GM12801 (cell line): ENCODE data around the gene IL4I1.

Experiments used
- TF ChIP-seq, protein P1 (sequence below): IDR thresholded peaks from one replicate; pipeline ENCODE4 v1.5.1; 2011; ENCODE audit warnings: control low read depth; ENCODE audit not compliant: insufficient read length; ENCODE audit errors: extremely low read depth

IL4I1 gene

DNA sequence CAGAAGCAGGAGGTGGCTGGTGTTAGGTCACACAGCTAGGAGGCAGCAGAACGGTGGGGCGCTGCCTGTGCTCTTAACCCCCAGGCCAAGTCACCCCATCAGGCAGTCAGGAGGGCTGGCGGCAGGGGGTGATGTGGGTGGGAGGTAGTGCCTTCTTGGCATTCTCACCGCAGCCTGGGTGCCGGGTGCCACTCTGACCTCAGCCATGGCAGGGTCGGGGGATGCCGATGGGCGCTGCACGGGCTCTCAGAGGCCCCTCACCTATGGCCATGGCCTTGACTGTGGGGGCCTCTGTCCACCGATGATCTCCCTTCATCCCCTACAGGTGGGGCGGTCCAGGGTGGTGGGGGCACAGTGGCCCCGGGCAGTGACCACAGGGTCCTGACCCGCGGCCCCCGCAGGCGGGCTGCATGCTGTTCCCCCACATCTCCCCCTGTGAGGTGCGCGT lies 40.1 kb downstream of the IL4I1 start:
- TF ChIP-seq, protein P1, sequence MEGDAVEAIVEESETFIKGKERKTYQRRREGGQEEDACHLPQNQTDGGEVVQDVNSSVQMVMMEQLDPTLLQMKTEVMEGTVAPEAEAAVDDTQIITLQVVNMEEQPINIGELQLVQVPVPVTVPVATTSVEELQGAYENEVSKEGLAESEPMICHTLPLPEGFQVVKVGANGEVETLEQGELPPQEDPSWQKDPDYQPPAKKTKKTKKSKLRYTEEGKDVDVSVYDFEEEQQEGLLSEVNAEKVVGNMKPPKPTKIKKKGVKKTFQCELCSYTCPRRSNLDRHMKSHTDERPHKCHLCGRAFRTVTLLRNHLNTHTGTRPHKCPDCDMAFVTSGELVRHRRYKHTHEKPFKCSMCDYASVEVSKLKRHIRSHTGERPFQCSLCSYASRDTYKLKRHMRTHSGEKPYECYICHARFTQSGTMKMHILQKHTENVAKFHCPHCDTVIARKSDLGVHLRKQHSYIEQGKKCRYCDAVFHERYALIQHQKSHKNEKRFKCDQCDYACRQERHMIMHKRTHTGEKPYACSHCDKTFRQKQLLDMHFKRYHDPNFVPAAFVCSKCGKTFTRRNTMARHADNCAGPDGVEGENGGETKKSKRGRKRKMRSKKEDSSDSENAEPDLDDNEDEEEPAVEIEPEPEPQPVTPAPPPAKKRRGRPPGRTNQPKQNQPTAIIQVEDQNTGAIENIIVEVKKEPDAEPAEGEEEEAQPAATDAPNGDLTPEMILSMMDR, result no peak

DNA sequence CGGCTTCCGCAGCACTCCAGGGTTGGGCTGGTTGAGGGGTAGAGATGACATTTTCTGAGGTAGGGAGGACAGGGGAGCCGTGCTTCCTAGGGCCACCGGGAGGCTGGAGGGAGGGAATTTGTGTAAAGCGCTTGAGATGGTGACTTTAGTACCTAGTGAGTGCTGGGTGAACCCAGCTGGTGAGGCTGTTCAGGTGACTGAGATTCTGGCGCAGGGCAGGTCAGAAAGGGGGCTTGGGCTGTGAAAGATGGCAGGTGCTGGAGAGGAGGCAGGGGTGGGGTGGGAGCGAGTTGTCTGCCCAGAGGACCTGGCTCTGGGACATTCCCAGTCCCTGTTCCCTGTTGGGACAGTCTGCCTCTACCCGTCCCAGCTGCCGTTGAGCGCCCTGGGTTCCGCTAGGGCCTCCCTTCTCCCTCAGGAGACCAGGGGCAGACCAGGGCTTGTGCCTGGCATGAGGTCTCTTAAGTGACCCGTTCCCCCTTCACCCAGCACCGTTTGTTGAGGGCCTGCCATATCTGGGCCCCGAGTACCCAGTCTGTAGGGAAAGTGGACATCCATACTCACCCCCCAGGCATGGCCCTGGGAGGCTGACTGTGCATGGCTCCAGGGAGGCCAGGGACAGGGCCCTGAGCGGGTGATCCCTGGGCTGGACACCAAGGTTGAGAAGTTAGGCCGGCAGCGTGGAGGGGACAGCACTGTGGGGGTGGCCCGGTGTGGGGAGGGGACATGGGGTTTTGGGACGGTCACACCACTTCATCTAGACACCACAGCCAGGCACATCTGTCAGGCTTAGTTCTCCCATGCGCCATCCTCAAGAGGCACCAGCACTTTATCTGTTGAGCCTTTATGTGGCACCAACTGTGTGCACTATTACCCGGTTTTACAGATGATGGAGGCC lies 40.8 kb downstream of the IL4I1 start:
- TF ChIP-seq, protein P1, result no peak

DNA sequence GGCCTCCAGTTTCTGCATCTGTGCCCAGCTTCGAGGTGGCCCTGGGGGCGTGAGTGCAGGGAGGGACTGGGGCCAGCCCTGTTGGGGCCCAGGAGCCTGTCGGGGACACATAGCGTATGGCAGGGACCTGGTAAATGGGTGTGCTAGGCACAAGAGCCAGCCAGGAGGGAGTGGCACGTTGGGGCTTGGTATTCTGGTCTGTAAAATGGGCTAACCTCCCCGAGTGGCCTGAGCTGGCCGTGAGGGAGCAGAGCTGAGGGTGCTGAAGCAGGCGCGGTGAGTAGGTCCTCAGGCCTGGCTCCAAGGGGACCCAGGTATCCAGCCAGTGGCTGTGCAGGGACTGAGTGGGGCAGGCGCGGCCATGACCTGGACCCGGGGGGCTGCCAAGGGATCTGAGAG lies 41.4 kb downstream of the IL4I1 start:
- TF ChIP-seq, protein P1, result no peak

DNA sequence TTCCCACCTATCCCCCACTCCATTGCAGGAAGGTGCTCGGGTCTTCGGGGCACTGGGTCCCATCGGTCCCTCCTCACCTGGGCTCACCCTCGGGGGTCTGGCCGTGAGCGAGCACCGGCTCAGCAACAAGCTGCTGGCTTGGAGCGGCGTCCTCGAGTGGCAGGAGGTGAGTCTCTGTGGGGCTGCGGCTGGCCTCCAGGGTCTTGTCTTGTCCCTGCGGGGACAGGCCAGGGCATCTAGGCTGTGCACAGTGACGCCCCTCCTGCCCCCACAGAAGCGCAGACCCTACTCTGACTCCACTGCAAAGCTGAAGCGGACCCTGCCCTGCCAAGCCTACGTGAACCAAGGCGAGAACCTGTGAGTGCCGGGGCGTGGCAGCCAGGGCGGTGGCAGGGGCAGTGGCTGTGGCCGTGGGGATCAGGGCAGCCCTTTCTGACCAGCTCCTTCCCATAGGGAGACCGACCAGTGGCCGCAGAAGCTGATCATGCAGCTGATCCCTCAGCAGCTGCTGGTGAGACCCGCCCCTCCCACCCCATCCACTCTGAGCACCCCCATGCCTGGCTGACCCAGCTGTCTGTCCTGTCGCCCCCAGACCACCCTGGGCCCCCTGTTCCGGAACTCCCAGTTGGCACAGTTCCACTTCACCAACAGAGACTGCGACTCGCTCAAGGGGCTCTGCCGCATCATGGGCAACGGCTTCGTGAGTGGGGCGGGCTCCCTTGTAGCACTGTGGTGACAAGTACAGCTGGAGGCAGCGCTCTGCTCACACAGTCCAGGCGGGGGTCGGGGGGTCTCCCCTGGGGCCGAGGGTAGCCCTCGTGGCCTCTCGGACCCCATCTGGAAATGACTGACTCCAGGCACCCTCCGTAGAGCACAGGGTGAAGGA lies 42.1 kb downstream of the IL4I1 start:
- TF ChIP-seq, protein P1, result no peak

DNA sequence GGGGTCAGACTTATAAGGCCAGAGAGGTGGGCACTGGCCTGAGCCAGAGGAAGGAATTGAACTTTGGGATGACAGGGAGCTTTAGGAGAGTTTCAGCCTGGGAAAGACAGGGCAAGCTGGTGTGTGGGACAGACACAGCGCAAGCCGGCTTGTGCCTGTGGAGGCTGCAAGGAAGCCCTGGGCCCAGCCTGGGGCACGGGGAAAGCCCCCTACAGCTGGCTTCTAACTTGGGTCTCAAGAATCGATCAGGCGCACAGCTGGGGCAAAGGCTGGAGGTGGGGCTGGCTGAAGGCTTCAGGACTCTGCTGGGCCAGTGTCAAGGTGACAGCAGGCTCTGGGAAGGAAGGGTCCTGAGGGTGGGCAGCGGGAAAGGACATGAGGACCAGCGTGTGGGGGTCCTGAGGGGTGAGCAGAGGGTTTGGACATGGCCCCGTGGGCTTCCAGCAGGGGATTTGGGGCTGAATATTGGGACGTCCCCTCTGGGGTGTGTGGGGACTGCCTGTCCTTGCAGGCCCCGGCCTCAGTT lies 42.8 kb downstream of the IL4I1 start:
- TF ChIP-seq, protein P1, result no peak

DNA sequence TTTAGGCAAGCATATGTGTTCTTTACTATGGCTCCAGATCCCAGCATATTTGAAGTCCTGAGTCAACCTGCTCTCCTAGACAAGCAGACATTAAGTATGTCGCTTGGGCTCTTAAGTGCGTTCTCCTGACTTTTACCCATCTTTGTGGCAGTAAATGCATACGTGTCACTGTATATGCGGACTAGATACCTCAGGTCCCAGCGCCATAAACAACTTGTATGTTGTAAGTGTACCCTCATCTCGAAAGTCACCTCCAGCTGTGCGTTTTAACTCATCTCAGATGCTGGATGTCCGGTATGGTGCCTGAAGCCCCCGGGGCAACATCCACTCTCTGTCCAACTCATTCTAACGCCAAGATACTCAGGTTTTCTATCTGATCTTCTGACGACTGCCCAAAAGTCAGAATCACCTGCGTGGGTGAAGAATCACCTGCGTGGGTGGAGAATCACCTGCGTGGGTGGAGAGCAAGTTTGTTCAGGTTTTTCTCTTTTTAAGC lies 44.0 kb downstream of the IL4I1 start:
- TF ChIP-seq, protein P1, result no peak

DNA sequence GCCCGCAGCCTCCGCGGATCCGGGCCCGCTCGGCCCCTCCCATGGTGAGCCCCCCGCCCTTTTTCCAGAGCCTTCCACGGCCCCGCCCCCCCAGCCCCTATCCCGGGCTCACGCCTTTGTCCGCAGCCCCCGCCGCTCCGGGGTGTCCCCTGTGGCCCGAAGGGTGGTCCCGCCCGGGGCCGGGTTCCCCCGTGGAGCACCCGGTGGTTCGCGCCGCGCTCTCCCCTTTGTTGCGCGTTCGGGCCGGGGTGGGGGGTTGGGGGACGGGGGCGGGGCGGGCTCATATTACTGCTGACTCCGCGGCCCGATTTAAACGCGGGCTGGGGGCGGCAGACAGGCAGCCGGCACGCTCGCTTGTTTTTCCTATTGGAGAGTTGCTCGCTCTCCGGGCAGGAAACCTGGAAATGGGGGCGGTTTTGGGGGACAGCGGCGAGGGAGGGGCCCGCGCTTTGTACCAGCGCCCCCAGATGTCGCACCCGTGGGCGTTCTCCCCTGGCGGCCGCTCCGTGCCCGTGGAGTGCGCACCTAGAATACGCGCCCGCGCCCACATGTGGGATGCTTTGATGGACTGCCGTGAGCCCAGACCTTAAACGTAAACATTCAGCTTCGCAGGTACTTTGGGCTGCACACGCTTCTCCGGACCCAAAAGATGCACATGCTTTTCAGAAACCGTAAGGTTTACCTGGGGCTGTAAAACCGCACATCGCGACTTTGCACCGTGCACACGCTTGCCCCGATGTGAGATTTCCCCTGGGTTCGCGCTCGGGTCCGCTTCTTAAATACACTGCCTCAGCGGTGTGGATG lies 45.0 kb downstream of the IL4I1 start:
- TF ChIP-seq, protein P1, result no peak
